Activated naive CD8-positive, alpha-beta T cell treated with anti-CD3 and anti-CD28 coated beads, Interleukin-2, amount 10 ng/mL, durations not matched to agents 7 days and 5 days (primary cell): ENCODE measurements around the gene MSL1. TPM values are rescaled to one million over a fixed set of nuclear protein-coding genes. Genes with fewer than 3 reads are reported as not detected.

Source experiments
- ATAC-seq: fragments of 150-1000 bp; cut with Tn5 transposase; one replicate; pipeline ENCODE4 v1.10.0; 2021; ENCODE audit warnings: low read depth, moderate library complexity
- POLR2A ChIA-PET: fragments of 350-600 bp; sonication (Branson Sonifier 250); formaldehyde crosslinking; loops from one replicate; lab custom pipeline; 2021; ENCODE audit warnings: antibody characterized with exemption; lab: Charles Lee
- DNase-seq: peaks from one replicate; pipeline ENCODE4 v3.0.0; 2021
- H3K27ac Mint-ChIP-seq: one replicate; pipeline ENCODE4 v1.8.0; 2022; ENCODE audit warnings: mild to moderate bottlenecking, mixed read lengths
- H3K27me3 Mint-ChIP-seq: one replicate; pipeline ENCODE4 v1.8.0; 2022; ENCODE audit warnings: mild to moderate bottlenecking, moderate library complexity, mixed read lengths
- H3K36me3 Mint-ChIP-seq: one replicate; pipeline ENCODE4 v1.8.0; 2021; ENCODE audit warnings: mild to moderate bottlenecking, mixed read lengths
- H3K4me1 Mint-ChIP-seq: one replicate; pipeline ENCODE4 v1.8.0; 2021; ENCODE audit warnings: mixed read lengths
- H3K4me3 Mint-ChIP-seq: one replicate; pipeline ENCODE4 v1.8.0; 2022; ENCODE audit warnings: mild to moderate bottlenecking, moderate library complexity, mixed read lengths
- H3K9me3 Mint-ChIP-seq: one replicate; pipeline ENCODE4 v1.8.0; 2021; ENCODE audit warnings: mixed read lengths
- total RNA-seq, 2 experiments: library from RNA; stranded (reverse); gene quantifications; one replicate each; pipeline ENCODE4 v1.2.3, GENCODE V29; 2021

Gene MSL1
- total RNA-seq, 2 experiments from 2014 or later = 107 to 110 TPM

DNA sequence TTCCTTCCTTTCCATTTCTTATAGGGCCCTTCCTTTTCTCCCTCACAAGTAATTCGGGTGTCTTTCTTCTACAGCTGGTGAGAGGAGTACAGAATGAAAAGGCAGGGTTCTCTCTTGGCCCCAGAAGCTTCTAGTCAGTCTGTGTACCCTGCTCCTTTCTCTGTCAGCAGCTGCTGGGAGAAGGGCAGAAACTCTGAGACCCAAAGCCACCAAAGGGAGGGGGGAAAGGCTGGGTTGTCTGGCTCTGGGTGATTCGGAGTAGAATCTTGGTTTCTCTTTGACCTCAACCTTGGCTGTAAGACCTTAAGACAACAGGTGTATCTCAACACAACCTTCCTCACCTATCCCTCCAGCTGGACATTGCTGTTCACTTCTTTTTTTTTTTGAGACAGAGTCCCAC, 18.1 kb upstream of the MSL1 start:
- Mint-ChIP-seq H3K9me3 (no peaks in the 10 kb centered on the region), H3K4me1 (peaks cover 70% of the 10 kb centered on the region), H3K27me3 (peaks cover 12% of the 10 kb centered on the region), H3K4me3 (no peak overlapping the region), H3K27ac (peak overlapping the region; percentile 60), H3K36me3 (no peaks in the 10 kb centered on the region)
- POLR2A ChIA-PET = interaction anchor here (0.7 to 1.7 kb wide), 3 partner anchors 9 to 121 kb away, joined by 3 to 10 read pairs (median 3); no protein-coding TSS in a partner anchor
- no peak for ATAC-seq
- DNase-seq = no peak

DNA sequence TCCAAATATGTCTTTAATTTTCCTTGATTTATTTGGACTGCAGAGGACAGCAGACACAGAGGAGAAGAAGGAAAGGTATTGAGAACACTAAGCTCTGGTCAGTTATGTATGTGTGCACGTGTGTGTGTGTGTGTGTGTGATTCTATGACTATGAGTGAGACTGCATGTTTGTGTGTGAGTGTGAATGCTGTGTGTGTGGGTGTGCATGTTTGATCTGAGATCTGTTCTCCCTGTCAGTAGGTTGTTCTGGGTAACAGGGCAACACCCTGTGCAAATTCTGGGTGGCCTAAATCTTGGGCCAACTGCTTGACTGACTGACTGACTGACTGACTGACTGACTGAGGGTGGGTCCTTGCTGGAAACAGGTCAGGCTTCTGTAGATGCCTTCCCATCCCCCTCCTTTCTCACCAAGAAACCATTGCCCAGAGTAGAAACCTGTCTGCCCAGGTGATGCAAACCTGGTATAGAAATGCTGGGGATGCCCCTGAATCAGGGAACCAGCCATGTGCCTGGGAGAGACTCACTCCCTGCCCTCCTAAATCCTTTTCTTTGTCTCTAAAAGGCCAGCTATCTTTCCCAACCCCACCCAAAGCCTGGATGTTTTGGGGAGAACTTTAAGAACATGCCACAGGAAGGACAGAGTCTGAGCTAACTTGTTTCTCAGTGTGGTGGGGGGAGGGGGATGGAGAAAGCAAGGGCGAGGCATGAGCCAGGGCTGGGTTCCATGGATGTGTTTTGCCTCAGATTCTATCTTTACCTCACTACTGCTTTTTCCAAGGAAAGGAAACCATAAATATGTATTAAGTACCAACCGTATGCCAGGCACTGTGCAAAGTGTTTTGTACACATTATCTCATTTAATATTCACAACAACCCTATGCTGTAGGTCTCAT, 16.9 kb upstream of the MSL1 start:
- H3K4me3 Mint-ChIP-seq = no peak overlapping the region

DNA sequence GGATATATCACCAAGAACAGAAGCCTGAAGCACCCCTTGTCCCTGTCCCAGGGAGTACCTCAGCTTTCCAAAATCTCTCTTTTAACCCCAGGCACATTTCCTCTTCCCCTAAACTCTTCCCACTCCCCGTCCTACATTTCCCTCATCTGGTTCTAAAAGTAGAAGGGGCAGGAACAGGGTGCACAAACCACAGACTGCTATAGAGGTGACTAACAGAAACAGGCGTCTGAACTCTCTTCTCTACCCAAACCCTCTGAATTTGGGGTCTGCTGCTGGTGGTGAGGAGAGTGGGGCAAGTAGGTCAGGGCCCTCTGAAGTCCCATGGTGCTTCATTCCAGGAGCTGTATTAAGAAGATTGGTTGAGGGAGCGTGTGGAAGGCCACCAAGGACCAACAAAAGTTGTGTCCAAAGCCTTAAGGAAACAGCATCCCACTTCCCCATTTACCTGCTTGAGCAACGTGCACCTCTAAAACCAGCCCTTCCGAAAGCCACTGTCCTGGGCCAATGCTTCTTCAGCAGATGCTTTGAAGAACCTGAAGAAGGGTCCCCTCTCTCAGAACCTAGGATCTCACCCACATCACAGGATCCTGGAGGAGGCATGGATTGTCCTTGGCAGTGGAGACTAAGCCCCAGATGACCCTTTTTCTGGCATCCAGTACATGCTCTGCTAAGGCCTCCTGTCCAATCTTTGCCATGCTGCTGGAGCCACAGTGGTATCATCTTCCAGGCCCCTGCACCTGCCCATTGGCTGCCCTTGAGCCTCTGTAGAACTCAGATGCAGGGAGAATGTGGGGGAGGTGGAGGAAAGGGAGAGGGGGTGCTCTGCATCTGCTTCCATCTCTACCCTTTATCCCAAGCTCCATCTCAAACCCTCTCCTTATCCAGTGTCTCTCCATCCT, 15.7 kb upstream of the MSL1 start:
- Mint-ChIP-seq H3K27ac (no peak overlapping the region), H3K9me3 (no peaks in the 10 kb centered on the region), H3K27me3 (peaks cover 12% of the 10 kb centered on the region), H3K4me1 (peaks cover 65% of the 10 kb centered on the region), H3K36me3 (no peaks in the 10 kb centered on the region), H3K4me3 (no peak overlapping the region)
- no peak for ATAC-seq
- POLR2A ChIA-PET = interaction anchor here (1.5 kb wide), 1 partner anchor 9 kb away, joined by 4 read pairs; no protein-coding TSS in a partner anchor
- no peak for DNase-seq

More for the DNA sequence above, 16.9 kb upstream of the MSL1 start:
- DNase-seq (no peak), ATAC-seq (no peak)
- no peaks in the 10 kb centered on the region for H3K36me3 Mint-ChIP-seq
- H3K4me1 Mint-ChIP-seq = peaks cover 65% of the 10 kb centered on the region
- POLR2A ChIA-PET = no interaction called here
- H3K9me3 Mint-ChIP-seq = no peaks in the 10 kb centered on the region
- H3K27ac Mint-ChIP-seq = no peak overlapping the region
- peaks cover 12% of the 10 kb centered on the region for H3K27me3 Mint-ChIP-seq

DNA sequence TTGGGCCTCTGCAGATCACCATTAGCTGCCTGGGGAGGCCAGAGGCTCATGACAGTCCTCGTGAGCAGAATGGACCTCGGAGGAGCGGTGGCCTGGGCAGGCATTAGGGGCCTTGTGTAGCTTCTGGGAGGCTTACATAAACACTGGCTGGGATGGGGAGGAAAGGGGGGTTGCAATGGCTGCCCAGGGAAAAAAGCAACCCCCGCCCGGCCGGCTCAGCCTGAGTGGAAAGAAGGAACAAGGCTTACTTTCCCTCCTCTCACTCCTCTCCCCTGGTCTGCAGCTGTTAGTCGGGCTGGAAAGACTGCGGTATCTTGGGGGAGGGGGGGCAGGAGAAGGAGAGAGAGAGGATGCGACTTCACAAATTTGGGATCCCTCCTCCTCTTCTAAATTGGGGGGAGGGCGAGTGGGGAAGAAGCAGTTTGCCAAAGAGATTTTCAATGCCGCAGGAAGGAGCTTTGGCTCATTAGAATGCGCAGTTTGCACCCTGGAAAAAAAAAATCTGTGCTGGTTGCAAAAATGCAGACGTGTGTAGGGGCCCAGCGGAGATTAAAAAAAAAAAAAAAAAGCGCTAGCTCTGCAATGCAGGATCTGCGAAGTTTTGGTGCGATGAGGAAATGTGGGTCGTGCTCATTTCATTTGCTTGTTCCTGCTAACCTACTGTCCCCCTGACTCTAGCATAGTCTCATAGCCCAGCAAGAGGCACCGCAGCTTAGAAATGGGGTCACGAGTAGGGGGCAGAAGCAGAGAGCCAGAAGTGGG, 14.8 kb upstream of the MSL1 start:
- POLR2A ChIA-PET = interaction anchor here (1.5 kb wide), 1 partner anchor 10 kb away, joined by 4 read pairs; no protein-coding TSS in a partner anchor
- Mint-ChIP-seq H3K4me3 (peak overlapping the region; percentile 43), H3K27ac (peak overlapping the region; percentile 81), H3K9me3 (no peaks in the 10 kb centered on the region), H3K36me3 (no peaks in the 10 kb centered on the region), H3K27me3 (peaks cover 12% of the 10 kb centered on the region), H3K4me1 (peaks cover 70% of the 10 kb centered on the region)
- ATAC-seq (no peak), DNase-seq (no peak)

DNA sequence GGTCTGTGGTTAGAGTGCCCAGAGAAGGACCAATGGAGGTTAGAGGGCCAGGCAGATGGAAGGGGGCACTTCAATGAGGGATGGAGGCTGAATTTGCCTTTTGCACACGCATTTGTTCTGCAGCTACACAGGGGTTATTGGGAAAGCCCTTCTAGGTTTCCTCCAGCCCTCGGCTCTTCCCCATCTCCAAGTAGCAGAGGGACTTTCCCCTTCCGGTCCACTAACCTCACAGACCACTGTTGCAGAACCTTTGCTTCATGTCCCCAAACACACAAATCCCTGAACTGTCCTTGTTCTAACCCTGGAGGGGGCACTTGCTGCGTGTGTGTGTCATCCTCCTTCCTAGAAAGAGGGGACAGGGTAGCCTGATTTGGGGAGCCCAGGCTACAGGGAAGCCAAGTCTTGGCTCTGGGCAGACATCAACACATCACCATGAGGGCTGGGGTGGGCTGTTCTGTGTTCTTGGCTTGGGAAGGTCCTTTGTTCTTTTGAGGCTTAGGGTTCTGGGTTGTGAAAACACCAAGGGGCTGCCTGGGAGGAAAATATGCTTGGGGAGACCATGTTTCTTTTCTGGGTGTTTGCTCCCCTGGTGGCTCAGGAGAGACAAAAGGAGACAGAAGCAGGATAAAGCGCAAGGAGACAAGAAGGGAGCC, 14.1 kb upstream of the MSL1 start:
- POLR2A ChIA-PET = interaction anchor here (1.5 kb wide), 1 partner anchor 11 kb away, joined by 4 read pairs; no protein-coding TSS in a partner anchor
- peaks cover 12% of the 10 kb centered on the region for H3K27me3 Mint-ChIP-seq
- no peak for DNase-seq
- peak overlapping the region; percentile 81 for H3K27ac Mint-ChIP-seq
- peak overlapping the region; percentile 75 for H3K4me3 Mint-ChIP-seq
- peak; percentile 4 for ATAC-seq
- H3K36me3 Mint-ChIP-seq = no peaks in the 10 kb centered on the region
- peaks cover 78% of the 10 kb centered on the region for H3K4me1 Mint-ChIP-seq
- H3K9me3 Mint-ChIP-seq = no peaks in the 10 kb centered on the region

DNA sequence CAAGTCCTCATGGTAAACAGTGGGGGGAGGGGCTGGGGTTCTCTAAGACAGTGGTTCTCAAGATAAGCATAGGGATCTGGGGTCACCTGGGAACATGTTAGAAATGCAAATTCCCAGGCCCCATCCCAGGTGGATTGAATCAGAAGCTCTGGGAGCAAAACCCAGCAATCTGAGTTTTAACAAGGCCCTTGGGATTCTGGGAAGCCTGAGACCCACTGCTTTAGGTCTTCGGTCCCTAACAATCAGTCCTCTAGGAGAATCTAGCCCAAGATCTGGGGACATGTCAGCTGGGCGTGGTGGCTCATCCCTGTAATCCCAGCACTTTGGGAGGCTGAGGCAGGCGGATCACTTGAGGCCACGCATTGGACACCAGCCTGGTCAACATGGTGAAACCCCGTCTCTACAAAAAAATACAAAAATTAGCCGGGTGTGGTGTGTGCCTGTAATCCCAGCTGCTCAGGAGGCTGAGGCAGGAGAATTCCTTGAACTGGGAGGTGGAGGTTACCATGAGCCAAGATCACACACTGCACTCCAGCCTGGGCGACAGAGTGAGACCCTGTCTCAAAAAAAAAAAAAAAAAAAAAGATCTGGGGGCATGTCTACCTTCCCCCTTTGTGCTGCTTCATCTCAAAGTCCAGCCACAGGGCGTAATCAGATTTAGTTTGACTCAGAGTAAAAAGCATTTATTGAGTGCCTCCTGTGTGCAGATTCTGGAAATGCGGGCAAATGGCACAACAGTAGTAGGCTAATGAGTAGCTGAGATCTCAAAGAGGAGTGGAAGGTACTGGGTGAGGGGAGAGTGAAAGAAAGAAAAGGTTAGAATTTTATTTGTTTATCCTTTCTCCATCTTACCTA, 12.6 kb upstream of the MSL1 start:
- POLR2A ChIA-PET = interaction anchor here (0.7 to 5.3 kb wide), 4 partner anchors 10 to 427 kb away, joined by 5 to 46 read pairs (median 18); partner anchors contain the start of genes MSL1 and NR1D1
- ATAC-seq = no peak
- H3K27ac Mint-ChIP-seq = no peak overlapping the region

DNA sequence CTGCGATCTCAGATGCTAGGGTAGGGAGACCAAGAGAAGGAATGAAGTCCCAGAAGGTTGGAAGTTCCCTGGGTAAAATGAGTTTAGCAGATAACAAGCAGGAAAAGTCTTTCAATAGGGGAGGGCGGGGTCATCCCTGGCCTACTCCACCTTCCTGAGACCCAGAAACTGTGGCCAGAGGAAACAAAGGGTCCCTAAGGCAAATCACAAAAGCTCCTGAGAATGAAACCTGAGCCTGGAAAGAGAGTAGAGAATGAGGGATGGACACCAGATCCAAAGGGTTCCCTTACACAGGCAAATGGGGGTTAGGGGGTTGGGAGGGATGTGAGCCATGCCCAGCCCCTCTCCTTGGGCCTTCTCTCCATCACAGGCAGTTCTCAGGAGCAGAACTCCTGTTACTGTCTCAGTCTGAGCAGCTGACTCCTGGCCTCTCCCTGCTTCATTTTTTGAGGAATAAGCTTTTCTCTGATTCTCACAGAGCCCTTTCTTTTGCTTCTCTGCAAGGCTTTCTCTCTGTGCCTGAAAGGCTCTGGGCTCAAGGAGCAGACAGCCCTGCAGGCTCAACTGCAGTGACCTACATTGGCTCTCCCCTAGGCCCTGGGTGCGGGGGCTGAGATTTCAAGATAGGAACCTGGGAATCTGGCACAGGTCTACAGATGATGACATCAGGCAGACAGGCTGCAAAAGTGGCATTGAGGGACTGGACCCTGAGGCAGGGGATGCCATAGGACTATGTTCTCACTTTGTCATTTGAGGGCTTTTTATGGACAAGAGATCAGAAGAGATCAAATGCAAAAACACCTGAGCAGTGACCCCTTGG, 11.5 kb upstream of the MSL1 start:
- POLR2A ChIA-PET = interaction anchor here (0.6 to 5.3 kb wide), 8 partner anchors 10 to 428 kb away, joined by 3 to 46 read pairs (median 8); partner anchors contain the start of genes MED24, MSL1, NR1D1 and THRA
- DNase-seq (no peak), ATAC-seq (no peak)
- no peak overlapping the region for H3K4me3 Mint-ChIP-seq
- peaks cover 68% of the 10 kb centered on the region for H3K4me1 Mint-ChIP-seq
- no peaks in the 10 kb centered on the region for H3K36me3 Mint-ChIP-seq
- H3K9me3 Mint-ChIP-seq = no peaks in the 10 kb centered on the region
- H3K27ac Mint-ChIP-seq = peak overlapping the region; percentile 52
- peaks cover 12% of the 10 kb centered on the region for H3K27me3 Mint-ChIP-seq

More for the DNA sequence above, 12.6 kb upstream of the MSL1 start:
- Mint-ChIP-seq H3K4me1 (peaks cover 78% of the 10 kb centered on the region), H3K4me3 (no peak overlapping the region), H3K27me3 (peaks cover 12% of the 10 kb centered on the region), H3K36me3 (no peaks in the 10 kb centered on the region), H3K9me3 (no peaks in the 10 kb centered on the region)
- no peak for DNase-seq

DNA sequence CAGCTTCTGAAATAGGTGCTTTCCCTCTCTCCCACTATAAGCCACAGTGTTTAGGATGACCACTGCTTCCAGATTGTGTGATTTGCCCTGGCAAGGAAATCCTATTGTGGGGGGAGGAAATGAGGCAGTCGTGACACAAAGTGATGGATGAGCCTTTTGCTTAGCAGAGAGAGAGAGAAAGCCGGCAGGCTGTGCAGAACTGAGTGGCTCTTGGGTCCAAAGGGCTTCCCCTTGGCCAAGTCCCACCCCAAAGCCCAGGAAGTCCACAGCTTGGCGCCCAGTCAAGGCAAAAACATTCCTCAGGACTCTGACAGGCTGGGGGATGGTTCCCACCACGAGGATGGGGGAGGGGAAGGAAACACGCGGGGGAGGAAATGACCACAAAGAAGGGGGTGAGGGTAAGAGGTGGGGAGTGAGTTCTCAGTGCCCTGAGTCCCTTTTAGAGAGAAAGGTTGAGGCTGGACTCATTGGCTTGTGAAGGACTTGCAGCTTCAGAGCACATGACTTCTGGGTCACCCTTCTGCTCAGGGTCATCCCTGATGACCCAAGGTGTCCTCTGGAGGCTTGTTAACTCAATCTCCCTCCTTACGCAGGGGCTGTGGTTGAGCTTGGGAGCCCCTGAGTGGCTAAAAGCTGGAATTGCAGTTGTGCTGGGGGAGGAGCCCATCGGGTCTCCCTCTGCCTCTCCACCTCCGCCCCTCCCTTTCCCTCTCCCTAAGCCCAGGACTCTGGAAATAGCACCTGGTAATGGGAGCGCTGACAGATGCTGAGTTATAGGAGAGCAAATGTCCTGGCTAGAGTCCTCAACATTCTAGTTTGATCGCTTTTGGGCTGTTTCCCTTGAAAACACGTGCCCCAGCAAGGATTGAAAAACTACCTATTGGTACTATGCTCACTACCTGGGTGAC, 10.3 kb upstream of the MSL1 start:
- POLR2A ChIA-PET = interaction anchor here (0.6 to 5.3 kb wide), 11 partner anchors 8 to 913 kb away, joined by 3 to 46 read pairs (median 10); partner anchors contain the start of genes CASC3, MED24, MSL1 and NR1D1
- Mint-ChIP-seq H3K4me1 (peaks cover 60% of the 10 kb centered on the region), H3K9me3 (no peaks in the 10 kb centered on the region), H3K27me3 (peaks cover 8% of the 10 kb centered on the region), H3K27ac (peak overlapping the region; percentile 89), H3K4me3 (peak overlapping the region; percentile 74), H3K36me3 (no peaks in the 10 kb centered on the region)
- DNase-seq (peak; percentile 72), ATAC-seq (peak; percentile 48)

DNA sequence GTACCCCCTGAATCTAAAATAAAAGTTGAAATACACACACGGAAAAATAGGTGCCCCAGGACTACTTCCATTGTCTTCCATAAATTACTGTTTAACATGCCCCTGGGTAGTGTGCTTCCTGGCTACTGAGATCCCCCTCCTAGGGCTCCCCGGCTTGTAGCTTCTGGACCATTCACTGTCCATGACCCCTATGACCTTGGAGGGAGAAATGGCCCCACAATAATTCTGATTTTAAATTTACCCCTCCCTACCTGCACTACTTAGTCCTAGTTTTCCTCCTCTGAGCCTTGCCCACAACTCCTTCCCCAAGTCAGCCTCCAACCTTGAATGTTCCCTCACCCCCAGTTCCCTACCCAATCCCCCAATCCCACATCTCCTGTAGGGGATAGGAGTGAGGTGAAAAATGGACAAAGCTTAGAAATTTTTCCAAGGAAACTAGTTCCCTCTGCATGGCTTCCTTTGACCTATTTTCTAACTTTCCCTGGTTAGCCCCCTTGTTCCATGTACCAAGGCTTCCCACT, 9.5 kb upstream of the MSL1 start:
- peak overlapping the region; percentile 35 for H3K4me3 Mint-ChIP-seq
- peaks cover 53% of the 10 kb centered on the region for H3K4me1 Mint-ChIP-seq
- peak overlapping the region; percentile 89 for H3K27ac Mint-ChIP-seq
- no peak for ATAC-seq
- H3K27me3 Mint-ChIP-seq = peaks cover 3% of the 10 kb centered on the region
- no peaks in the 10 kb centered on the region for H3K36me3 Mint-ChIP-seq
- POLR2A ChIA-PET = interaction anchor here (0.6 to 5.3 kb wide), 15 partner anchors 9 to 913 kb away, joined by 3 to 46 read pairs (median 10); partner anchors contain the start of genes CASC3, MED24, MSL1 and NR1D1
- no peaks in the 10 kb centered on the region for H3K9me3 Mint-ChIP-seq
- no peak for DNase-seq

DNA sequence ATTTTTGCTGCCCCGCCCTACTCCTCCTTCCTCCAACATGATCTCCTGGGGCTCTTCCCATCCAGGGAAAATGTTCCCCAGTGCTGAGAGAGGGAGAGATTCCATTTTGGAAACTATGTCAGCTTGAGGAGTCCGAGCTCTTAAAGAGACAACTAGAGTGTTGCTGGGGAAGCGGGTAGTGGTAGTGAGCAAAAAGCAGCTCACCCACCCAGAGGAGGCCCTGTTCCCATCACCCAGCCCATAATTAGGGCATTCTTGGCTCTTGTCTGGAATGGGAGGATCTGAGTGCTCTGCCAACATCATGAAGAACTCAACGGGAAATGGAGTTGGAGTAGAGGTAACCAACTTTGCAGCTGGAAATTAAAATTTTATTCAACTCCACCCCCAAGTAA, 9.1 kb upstream of the MSL1 start:
- Mint-ChIP-seq H3K4me1 (peaks cover 48% of the 10 kb centered on the region), H3K9me3 (no peaks in the 10 kb centered on the region), H3K4me3 (peak overlapping the region; percentile 94), H3K27ac (peak overlapping the region; percentile 80), H3K36me3 (no peaks in the 10 kb centered on the region), H3K27me3 (peaks cover 3% of the 10 kb centered on the region)
- DNase-seq = no peak
- POLR2A ChIA-PET = interaction anchor here (0.7 to 5.3 kb wide), 14 partner anchors 10 to 106 kb away, joined by 3 to 46 read pairs (median 8); partner anchors contain the start of genes CASC3, MED24, MSL1 and NR1D1
- ATAC-seq = no peak
